Right lung (tissue), 5 donors: ENCODE measurements around the gene IL11RA. TPM values are rescaled to one million over a fixed set of nuclear protein-coding genes. Genes with fewer than 3 reads are reported as not detected.
"Not testable (repeated sequence)": the region's sequence is repeated elsewhere in the genome, so short reads cannot be mapped to it uniquely, and the experiment has no call there.

ENCODE experiments used
- DNase-seq, 2 donors: peaks; one replicate each; pipeline ENCODE4 v3.0.0-alpha.2; 2013
- polyA plus RNA-seq, 5 donors: library from polyadenylated mRNA; unstranded; fragments of 120-200 nt; gene quantifications; one replicate each; pipeline versions ENCODE4 v1.2.1 to v1.2.3, GENCODE V29; 2013; ENCODE audit warnings: inconsistent platforms in 1 of 5, low replicate concordance in 1 of 5; ENCODE audit not compliant: insufficient read length in 5 of 5, insufficient read depth in 1 of 5

The IL11RA gene
- polyA plus RNA-seq, 5 donors: 86.7 to 124 (median 108) TPM

- no peak for DNase-seq
Measured at GRCh38 chr9:34627716-34628655, 24.0 kb upstream of the IL11RA start.

DNA sequence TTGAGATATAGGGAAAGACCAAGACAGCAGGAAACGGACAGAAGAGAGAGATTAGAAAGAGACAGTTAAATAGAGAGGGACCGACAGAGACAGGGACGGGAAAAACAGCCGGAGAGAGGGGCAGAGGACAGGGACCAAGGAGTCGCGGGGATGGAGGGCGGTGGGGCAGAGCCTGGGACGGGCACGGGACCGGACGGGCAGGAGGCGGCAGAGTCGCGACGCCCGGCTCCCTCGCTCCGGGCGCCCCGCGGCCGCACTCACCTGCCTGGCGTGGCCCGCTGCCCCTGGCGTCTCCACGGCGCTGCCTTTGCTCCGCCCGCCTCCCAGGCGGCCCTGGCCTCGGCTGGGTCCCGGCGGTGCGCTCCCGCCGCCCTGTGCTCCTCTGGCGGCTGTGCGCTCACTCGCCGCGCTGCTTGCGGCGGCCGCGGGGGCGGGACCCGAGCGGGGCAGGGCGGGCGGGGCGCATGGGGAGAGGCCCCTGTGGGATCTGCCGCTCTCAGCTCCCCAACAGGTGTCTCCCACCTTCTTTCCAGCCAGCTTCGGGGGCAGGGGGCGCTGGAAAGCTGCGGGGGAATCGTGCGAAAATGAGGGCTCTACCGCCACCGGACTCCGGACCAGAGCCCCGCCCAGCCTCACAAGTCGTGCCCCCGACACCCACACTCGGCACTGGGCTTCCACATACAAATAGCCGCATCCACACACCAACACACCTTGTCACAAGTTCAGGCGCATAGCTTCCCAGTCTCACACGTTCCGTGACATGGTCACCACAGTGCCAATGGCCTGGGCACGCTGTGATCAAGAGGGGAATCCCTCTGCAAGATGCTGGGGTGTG, 23.1 kb upstream of the IL11RA start, which contains the start of gene ARID3C:
TSS of gene ARID3C (minus strand) at position 411 of the 835 bp plus-strand sequence. CDS start 1,052 bp downstream, outside the sequence.
- DNase-seq: no peak

GRCh38 chr9:34629491-34629808, 22.5 kb upstream of the IL11RA start:
- no peak for DNase-seq

- DNase-seq: no peak
Measured at GRCh38 chr9:34630402-34631154, 21.4 kb upstream of the IL11RA start.

DNA sequence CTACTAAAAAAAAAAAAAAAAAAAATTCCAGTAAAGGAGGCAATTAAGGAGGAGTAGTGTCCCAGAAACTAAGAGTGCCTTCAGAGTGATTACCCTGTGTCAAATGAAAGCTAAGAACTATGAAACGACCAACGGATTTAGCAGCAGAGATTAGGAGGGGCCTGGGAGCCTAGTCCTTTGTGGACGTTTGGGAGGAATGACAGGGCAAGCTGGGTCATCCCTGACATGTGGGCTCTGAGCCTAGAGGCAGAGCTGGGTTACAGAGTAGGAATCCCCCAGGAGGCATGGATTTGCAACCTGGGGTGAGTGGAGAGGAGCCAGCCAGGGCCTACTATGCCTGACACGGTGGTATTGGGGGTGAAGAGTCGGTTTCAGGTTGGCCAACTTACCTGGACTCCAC, 18.8 kb upstream of the IL11RA start:
- no peak for DNase-seq

GRCh38 chr9:34633851-34634550, 18.0 kb upstream of the IL11RA start:
- peak in 1 of 2 donors; percentile 40 for DNase-seq

DNA sequence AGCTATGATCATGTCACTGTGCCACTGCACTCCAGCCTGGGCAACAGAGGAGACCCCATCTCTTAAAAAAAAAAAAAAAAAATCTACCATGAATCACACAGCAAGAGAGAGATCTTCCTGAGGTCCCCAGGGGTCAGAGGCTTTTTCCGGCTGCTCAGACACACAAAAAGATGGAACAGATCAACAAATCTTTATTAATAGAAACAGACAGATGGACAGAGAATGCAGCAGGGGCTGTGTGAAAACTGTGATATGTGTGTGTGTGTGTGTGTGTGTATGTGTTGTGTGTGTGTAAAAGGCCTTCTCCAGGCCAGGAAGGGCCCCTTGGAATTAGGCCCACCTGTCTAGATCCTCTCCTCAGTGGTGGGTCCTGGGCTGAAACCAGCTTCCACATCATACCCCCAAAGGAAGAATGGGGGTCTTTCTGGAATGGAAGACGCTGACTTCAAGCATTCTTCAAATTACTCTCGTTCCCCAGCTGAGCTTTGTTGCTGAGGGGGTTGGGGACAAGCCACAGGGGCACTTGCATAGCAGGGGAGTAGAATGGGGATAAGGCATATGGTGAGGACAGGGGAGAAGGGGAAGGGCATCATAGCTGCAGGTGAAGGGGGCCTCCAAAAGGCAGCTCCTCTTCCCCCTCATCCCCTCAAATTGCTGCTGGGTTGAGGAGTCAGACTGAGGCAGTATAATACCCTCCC, 17.3 kb upstream of the IL11RA start:
- DNase-seq: no peak

- DNase-seq: no peak
Measured at GRCh38 chr9:34635556-34635955, 16.4 kb upstream of the IL11RA start.

DNA sequence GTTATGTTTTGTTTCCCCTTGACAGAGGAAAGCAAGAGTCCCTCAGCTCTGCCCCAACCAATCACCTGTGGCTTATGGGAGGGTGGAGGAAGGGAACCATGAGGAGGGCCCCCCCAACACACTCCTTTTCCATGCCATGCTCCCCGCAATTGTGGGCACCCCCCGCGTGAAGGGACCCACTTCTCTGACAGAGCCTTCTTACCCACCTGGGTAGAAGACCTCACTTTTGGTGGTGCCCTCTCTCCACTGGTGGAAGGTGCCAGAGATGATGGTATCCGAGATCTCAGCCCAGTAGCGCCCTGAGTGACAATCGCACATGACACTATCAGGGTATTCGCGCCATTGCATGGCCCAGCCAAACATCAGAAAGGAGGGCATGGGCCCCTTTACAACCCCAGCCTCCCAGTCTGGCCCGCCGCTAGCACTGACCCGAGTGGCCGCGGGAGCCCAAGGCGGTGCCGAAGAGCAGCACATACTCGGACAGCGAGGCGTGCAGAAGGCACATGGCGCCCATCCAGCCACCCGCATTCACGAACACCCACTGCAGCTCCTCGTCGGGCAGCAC, 15.1 kb upstream of the IL11RA start:
- DNase-seq: no peak

DNA sequence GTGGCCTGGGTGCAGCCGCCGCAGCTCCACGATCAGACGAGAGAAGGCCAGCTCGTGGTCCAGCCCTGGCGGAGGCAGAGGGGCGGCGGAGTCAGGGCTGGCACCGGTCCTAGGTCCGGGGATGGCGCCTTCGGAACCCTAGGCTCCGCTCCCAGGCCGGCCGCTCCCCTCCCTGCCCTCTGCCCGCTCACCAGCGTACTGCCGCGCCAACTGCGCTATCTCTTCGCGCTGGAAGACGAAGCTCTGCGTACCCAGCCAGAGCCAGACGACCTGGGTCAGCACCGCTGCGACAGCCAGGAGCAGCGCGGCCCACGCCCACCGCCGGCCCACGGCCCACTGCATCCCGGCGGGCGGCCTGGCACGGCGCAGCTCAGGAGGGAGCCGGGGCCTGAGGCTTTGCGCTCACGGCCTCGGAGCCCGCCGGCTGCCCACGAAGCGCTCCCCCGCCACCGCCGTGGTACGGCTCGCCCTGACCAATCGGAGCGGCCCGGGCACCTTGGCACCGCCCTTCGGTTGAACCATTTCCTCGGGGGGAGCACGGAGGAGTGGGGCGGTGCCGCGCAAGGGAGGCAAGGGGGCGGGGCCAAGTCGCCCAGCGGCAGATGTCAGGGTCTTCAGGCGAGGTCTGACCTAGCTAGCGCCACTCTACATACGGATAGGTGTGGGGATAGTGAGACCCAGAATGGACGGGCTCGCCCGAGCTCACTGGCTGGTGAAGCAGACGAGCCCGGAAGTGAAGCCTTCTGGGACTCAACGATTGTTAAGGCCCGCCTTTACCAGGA, 14.4 kb upstream of the IL11RA start, which contains the start of gene SIGMAR1:
TSS of gene SIGMAR1 (minus strand) at position 432 of the 782 bp plus-strand sequence. CDS start at position 342, 90 bp downstream.
- DNase-seq: peak; percentile 93 to 94

- no peak for DNase-seq
Measured at GRCh38 chr9:34638138-34638445, 13.9 kb upstream of the IL11RA start.

- DNase-seq: not testable (repeated sequence)
Measured at GRCh38 chr9:34639322-34639721, 12.7 kb upstream of the IL11RA start.

DNA sequence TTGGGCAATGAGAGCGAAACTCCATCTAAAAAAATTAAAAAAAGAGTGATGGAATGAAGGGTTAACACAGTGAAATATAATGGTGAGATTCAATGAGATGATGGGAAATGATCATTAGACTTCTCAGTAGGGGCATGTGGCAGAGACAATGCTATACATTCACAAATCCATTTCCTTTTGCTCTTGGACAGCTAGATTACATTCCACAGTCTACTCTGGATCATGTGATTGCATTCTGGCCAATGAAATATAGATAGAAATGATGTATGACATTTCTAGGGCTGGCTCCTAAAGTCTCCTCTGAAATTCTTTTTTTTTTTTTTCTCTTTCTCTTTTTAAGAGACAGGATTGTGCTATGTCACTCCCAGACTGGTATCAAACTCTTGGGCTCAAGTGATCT, 9.3 kb upstream of the IL11RA start:
- no peak for DNase-seq

- no peak for DNase-seq
Measured at GRCh38 chr9:34644766-34645314, 7.1 kb upstream of the IL11RA start.

DNA sequence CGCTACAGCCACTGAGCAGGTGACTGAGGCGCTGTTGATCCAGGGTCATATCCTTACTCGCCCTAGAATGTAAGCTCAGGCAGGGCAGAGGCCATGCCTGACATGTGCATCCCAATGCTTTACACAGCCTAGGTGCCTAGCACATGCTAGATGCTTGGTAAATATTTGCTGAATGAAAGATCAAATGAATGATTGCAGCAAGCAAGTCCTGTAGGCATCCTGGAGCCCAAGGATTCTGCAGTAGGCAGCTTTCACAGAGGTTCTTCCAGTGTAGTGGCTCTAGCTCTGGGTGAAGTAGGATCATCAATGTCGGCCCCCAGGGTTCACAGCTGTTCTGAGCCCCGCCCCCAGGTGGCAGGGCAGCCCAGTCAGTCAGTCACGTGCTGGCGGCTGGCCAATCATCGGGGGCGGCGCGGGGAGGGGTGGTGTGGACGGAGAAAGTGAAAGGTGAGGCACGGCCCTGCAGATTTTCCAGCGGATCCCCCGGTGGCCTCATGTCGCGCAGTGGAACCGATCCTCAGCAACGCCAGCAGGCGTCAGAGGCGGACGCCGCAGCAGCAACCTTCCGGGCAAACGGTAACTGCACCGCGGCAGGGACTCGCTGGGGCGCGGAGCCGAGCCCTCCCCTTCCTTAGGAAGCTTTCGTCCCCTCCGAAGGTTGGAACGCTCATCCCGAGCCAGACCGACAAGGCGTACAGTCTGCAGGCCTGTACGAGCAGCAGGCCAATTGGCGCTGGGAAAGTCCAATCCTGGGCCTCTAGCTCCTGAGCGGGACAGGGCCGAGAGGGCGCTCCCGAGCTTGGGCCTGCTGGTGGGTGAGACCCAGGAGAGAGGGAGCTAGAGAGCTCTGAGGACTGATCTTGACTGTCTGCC, 5.5 kb upstream of the IL11RA start, which contains the start of gene GALT:
TSS of gene GALT (plus strand) at position 465 of the 873 bp plus-strand sequence. CDS start at position 495, 30 bp downstream.
- DNase-seq: peak; percentile 87

DNA sequence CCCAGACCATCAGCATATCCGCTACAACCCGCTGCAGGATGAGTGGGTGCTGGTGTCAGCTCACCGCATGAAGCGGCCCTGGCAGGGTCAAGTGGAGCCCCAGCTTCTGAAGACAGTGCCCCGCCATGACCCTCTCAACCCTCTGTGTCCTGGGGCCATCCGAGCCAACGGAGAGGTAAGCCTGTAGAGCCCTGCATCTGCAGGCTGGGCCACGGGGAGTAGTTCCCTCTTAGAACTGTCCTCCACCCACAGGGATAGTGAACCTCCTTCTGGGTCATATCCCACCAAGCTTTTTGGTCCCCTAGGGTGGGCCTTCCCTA, 4.9 kb upstream of the IL11RA start:
- DNase-seq: no peak

DNA sequence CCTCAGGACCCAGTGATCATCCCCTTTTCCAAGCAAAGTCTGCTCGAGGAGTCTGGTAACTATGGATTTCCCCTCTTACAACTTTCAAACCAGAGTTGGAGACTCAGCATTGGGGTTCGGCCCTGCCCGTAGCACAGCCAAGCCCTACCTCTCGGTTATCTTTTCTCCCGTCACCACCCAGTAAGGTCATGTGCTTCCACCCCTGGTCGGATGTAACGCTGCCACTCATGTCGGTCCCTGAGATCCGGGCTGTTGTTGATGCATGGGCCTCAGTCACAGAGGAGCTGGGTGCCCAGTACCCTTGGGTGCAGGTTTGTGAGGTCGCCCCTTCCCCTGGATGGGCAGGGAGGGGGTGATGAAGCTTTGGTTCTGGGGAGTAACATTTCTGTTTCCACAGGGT, 4.3 kb upstream of the IL11RA start:
- DNase-seq: no peak

DNA sequence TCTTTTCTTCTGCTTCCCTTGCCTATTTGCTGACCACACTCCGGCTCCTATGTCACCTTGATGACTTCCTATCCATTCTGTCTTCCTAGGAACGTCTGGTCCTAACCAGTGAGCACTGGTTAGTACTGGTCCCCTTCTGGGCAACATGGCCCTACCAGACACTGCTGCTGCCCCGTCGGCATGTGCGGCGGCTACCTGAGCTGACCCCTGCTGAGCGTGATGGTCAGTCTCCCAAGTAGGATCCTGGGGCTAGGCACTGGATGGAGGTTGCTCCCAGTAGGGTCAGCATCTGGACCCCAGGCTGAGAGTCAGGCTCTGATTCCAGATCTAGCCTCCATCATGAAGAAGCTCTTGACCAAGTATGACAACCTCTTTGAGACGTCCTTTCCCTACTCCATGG, 3.3 kb upstream of the IL11RA start:
- DNase-seq: no peak
